PC-9 (cell line): ENCODE results near the gene SYNE1.

Source experiments
- CTCF ChIP-seq: fragments of 200-600 bp; sonication (generic); conservative IDR thresholded peaks from 2 replicates; pipeline ENCODE4 v1.6.1; 2017; ENCODE audit warnings: mixed run types, antibody characterized with exemption, mild to moderate bottlenecking, moderate library complexity
- EZH2 ChIP-seq: fragments of 200-600 bp; sonication (generic); IDR thresholded peaks from 2 replicates; pipeline ENCODE4 v1.8.0; 2017; ENCODE audit warnings: antibody characterized with exemption, low read depth

- TF ChIP-seq EZH2 (no peak), CTCF (no peak)
Observed at GRCh38 chr6:152563177-152563576, 74.0 kb downstream of the SYNE1 start.
